HG02759 (cell line): Measurements from ENCODE around the gene HYDIN.
"Not testable (repeated sequence)": the region's sequence is repeated elsewhere in the genome, so short reads cannot be mapped to it uniquely, and the experiment has no call there.

Experiments
- ATAC-seq: cut with Tn5 transposase; IDR thresholded peaks from one replicate; pipeline ENCODE4 v1.9.1; 2021; ENCODE audit warnings: mild to moderate bottlenecking, moderate library complexity; ENCODE audit not compliant: unreplicated experiment

HYDIN gene

GRCh38 chr16:71009440-71010223, 220.9 kb downstream of the HYDIN start:
- ATAC-seq = not testable (repeated sequence)

GRCh38 chr16:71006516-71006915, 224.0 kb downstream of the HYDIN start:
- ATAC-seq = not testable (repeated sequence)

GRCh38 chr16:70999735-71000134, 230.8 kb downstream of the HYDIN start:
- ATAC-seq = not testable (repeated sequence)

GRCh38 chr16:70995799-70996198, 234.7 kb downstream of the HYDIN start:
- ATAC-seq = not testable (repeated sequence)

- ATAC-seq = not testable (repeated sequence)
Measured at GRCh38 chr16:70992511-70992910, 238.0 kb downstream of the HYDIN start.

- ATAC-seq = not testable (repeated sequence)
Measured at GRCh38 chr16:70987019-70987715, 243.4 kb downstream of the HYDIN start.

GRCh38 chr16:70984675-70985074, 245.8 kb downstream of the HYDIN start:
- not testable (repeated sequence) for ATAC-seq

- not testable (repeated sequence) for ATAC-seq
Measured at GRCh38 chr16:70968332-70968731, 262.2 kb downstream of the HYDIN start.

- ATAC-seq = not testable (repeated sequence)
Measured at GRCh38 chr16:70960169-70960568, 270.4 kb downstream of the HYDIN start.

- not testable (repeated sequence) for ATAC-seq
Measured at GRCh38 chr16:70954922-70955321, 275.6 kb downstream of the HYDIN start.

- ATAC-seq = not testable (repeated sequence)
Measured at GRCh38 chr16:70953824-70954223, 276.7 kb downstream of the HYDIN start.

- not testable (repeated sequence) for ATAC-seq
Measured at GRCh38 chr16:70943551-70943950, 287.0 kb downstream of the HYDIN start.

GRCh38 chr16:70939690-70940359, 290.7 kb downstream of the HYDIN start:
- ATAC-seq = not testable (repeated sequence)

- ATAC-seq = not testable (repeated sequence)
Measured at GRCh38 chr16:70936781-70937525, 293.6 kb downstream of the HYDIN start.

GRCh38 chr16:70935325-70935724, 295.2 kb downstream of the HYDIN start:
- ATAC-seq = not testable (repeated sequence)

- ATAC-seq = not testable (repeated sequence)
Measured at GRCh38 chr16:70933746-70934145, 296.8 kb downstream of the HYDIN start.

- not testable (repeated sequence) for ATAC-seq
Measured at GRCh38 chr16:70930757-70931156, 299.8 kb downstream of the HYDIN start.

- not testable (repeated sequence) for ATAC-seq
Measured at GRCh38 chr16:70922164-70922563, 308.4 kb downstream of the HYDIN start.

- not testable (repeated sequence) for ATAC-seq
Measured at GRCh38 chr16:70920661-70921060, 309.9 kb downstream of the HYDIN start.

- not testable (repeated sequence) for ATAC-seq
Measured at GRCh38 chr16:70888208-70888607, 342.3 kb downstream of the HYDIN start.

GRCh38 chr16:70884652-70885051, 345.9 kb downstream of the HYDIN start:
- ATAC-seq = not testable (repeated sequence)
